SKM-1 (cell line): ENCODE results near the gene GAMT.

Source experiments
- DNase-seq: peaks from one replicate; lab custom pipeline; 2025; ENCODE audit not compliant: unreplicated experiment; lab: John Stamatoyannopoulos, UW

The GAMT gene

DNA sequence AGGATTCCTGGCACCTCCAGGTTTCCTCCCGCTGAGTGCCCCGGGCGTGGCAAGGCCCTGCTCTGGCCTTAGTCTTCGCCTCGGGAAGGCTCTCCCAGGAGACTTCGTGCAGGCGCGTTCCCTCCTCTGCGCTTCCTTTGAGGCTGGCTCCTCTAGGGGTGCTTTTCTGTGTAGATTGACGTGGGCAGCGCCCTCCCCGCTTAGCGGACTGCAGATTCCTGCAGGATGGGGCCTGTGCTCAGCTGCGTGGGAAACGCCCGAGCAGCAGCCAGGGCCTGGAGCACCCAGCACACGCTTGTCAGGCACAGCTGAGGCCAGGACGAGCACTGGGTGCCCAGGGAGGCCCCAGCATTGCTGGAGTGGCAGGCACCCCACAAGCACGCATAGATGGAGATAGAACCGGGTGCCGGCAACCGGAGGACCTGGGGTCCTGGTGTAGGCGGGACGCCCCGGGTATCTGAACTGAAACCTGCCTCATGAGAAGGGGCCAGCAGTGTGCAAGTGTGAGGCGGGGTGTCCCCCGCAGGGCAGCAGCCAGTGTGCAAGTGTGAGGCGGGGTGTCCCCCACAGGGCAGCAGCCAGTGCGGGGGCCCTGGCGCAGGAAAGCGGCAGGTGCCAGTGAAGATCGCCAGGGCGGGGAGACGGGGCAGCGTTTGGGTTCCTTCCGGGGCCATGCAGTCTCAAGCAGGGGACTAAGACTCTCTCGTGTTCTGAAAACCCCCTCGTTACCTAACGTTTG is 14.2 kb downstream of the GAMT start:
- no peak for DNase-seq

DNA sequence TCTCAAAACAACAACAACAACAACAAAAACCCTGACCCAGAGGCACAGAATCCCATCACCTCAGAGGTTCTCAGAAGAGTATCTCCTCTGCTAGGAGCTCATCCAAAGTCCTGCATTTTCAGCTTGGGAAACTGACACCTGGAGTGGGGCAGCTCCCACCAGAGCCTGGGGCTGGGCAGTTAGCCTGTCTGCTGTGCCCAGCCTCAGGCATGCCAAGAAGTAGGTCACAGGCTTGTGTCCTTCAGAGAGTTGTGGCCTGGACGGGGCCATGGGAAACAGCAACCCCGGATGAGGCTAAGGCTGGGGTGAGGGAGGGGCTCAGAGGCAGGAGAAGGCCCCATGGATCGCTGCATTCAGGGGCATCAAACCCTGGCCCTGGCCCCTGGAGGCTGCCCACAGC is 15.5 kb downstream of the GAMT start:
- no peak for DNase-seq

DNA sequence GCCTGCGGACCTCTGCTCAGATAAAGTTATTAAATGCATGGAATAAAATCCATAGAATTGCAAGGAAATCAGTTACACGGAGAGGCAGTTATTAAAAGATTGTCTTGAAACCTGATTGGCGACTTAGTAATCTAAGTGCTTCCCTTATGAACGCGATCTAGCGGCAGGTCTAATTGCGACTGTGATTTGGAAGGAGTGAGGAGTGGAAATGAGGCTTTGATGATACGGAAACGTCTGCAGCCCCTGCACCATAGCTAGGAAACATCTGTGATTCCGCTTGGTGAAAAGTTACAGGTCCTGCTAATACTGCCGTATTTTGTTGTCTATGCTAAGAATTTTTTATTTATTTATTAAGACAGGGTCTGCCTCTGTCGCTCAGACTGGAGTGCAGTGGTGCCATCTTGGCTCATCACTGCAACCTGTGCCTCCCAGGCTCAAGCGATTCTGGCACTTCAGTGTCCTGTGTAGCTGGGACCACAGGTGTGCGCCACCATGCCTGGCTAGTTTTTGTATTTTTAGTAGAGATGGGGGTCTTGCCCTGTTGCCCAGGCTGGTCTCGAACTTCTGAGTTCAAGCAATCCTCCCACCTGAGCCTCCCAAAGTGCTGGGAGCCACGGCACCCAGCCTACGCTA is 16.7 kb downstream of the GAMT start:
- no peak for DNase-seq

DNA sequence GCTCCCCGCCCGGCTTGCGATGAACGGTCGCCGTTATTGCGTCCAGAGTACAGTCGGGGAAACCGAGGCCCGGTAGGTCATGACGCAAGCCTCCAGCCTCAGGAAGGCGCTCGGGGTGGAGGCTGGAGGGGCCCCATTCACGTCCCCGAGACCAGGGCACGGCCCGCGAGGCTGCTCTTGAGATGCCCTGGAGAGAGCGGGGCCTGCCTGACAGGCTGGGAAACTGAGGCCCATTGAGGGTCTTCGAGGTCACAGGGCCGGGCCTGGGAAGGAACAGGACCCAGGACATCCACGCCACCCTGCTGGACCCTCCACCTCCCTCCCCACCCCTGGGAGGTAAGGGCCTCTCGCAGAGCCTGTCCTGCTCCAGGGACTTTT is 17.3 kb downstream of the GAMT start:
- DNase-seq: no peak

DNA sequence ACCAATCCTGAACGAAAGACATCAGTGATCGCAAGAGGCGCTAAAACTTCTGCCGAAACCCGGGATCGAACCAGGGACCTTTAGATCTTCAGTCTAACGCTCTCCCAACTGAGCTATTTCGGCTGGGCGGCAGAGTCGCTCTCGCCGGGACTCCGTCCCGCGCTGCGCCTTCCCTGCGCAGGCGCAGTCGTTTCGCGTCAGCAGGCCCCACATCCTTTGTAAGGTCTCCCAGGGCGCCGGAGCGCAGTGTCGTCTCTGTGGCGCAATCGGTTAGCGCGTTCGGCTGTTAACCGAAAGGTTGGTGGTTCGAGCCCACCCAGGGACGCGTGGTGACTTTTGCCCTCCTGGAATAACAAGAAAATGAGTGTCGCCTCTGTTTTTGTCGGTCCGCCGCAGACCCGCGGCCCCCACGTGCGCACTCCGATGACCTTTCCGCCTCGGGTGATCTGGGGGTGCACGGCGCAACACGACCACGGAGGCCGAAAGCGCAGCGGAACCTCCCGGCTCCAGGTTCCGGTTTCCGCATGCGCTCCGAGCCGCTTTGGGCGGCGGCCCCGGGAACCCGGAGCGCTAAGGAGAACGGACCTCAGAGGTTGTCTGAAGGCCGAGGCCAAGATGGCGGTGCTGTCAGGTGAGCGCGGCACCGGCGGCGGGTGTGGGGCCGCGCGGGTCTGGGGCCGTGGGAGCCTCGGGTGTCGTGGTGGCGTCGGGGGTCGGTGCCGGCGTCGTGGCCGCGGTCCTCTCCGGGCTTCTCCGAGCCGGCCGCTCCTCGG is 17.8 kb downstream of the GAMT start, which contains the start of gene NDUFS7:
Gene NDUFS7, plus strand, starts transcription at position 596 of the 773 bp plus-strand sequence. Its CDS starts 20 bp downstream, at position 616.
- DNase-seq: peak; percentile 83

DNA sequence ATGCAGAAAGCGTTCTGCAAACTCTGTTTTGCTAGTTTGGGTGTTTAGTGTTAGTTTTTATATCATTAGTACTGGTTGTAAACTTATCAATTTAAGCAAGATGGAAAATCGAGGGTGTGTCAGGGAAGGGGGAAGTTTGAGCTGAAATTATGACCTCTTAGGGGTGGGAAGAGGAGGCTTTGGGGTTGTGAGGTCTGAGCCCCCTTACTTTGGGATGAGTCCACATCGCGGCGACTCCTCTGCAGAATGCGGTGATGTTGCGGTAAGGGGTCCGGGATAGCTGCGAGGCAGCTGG is 18.4 kb downstream of the GAMT start:
- peak; percentile 67 for DNase-seq

DNA sequence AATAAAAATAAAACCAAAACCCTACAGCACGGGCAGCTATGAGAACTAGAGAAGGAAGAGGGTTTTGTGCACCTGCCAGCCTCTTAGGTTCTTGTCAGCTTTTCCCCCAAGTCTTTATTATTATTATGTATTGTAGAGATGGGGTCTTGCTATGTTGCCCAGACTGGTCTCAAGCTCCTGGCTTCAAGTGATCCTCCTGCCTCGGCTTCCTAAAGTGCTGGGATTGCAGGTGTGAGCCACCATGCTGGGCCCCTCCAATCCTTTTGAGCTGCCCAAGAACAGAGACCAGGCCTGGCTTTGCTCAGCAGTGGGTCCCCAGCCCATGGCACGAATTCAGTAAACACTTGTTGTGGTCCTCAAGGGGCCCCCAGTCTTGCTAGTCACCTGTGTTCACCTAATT is 19.1 kb downstream of the GAMT start:
- DNase-seq: no peak

DNA sequence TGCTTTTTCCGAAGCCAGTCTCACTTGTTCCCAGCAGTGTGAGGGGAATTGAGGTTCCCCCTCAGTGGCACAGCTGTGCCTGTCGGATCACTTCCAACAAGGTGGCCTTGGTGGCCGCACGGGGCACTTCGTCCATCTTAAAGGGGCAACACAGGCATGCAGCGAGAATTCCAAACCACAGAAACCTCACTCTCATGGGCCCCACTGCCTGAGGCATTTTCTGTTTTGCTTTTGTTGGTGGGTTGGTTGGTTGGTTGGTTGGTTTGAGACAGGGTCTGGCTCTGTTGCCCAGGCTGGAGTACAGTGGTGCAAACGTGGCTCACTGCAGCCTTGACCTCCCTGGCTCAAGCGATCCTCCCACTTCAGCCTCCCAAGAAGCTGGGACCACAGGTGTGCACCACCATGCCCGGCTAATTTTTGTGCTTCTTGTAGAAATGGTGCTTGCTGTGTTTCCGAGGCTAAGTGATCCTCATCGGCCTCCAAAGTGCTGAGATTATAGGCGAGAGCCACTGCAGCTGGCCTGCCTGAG is 21.3 kb downstream of the GAMT start:
- no peak for DNase-seq

DNA sequence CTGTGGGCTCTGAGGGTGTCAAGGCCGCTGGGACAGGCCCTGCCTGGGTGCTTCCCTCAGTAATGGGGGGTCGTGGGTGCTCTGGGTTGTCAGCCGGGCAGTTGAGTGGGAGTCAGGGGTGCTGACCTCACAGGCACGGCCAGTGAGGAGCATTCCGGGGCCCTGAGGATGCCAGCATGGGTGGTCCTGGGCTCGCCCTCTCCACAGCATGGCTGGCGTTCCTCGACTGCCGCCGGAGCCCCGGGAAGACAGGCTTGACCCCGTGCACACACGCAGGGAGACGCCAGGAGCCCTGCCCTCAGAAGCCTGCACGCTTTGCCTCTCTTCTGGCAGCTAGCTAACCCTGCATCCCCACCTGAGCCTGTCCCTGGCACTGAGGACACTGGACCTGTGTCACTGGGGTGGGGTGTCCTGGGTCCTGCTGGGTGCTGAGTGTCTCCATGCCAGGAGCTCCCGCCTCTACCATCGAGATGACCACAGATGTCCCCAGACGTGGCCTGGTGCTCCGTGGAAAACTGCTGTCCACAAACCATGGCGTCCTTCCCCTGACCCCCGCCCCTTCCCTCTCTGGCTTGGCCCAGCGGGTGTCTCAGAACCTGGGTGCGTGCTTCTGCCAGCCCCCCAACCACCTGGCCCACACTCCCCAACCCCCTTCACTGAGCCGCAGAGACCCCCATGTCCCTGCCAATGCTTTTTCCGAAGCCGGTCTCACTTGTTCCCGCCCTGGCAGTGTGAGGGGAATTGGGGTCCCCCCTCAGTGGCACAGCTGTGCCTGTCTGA is 22.0 kb downstream of the GAMT start:
- DNase-seq: no peak

DNA sequence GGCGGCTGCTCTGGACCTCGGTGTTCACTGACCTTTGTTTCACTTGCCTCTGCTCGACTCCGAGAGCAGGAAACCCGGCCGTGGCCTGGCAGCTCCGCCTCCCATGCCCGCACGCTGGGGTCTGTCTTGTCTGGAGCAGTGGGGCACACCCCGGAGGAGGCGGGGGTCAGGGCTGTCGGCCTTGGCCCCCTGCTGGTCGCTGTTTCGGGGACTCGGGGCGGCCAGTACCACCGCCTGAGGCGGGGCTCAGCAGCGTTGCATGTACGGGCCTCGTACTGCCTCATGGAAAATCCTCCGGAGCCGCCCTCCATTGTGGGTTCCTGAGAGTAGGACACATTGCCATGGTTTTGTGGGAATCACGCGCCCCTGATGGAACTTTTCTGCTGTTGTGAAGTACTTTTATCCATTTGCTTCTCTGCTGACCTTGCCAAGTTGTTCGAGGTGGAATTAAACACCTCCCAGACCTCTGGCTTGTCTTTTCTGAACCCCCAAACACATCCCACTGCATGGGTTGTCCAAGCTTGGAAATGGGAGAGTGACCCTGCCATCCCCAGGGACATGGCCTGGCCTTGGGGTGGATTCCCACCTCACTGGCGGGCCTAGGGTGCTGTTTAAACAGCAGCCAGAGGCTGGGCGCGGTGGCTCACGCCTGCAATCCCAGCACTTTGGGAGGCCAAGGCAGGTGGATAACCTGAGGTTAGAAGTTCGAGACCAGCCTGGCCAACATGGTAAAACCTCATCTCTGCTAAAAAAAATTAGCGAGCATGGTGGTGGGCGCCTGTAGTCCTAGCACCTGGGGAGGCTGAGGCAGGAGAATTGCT is 23.2 kb downstream of the GAMT start:
- no peak for DNase-seq

DNA sequence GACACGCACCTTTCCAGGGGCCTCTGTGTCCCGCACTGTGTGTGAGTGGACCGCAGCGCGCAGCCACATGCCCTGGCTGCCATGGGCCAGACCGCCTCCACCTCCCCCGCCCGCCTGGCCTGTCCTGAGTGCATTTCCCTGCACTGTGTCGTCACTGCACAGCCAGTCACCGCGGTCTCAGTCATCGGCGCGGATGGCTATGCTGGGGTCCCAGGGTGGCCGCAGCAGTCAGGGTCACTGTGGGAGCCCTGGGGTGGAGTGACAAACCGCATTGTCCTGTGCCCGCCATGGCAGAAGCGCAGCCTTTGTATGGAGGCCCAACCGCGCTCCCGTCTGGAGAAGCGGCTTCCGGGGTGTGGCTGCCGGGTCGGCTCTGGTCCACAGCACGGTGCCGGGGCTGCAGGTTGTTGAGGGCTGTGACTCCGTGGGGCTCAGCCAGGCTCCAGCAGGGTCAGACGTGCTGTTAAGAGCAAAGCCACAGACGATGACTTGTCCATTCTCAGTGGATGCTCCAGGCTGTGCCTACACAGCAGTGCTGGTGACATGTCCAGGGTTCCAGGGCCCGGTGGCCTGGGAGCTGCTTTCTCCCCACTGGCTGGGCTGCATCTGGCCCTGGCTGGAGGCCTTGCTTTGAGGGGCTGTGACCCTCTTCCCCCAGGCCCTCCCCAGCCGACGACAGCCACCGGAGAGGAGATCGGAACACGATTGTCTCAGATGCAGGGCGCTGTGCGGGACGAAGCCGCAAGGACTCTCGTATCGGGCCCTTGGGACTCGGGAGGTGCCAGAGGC is 24.0 kb downstream of the GAMT start:
- DNase-seq: no peak

DNA sequence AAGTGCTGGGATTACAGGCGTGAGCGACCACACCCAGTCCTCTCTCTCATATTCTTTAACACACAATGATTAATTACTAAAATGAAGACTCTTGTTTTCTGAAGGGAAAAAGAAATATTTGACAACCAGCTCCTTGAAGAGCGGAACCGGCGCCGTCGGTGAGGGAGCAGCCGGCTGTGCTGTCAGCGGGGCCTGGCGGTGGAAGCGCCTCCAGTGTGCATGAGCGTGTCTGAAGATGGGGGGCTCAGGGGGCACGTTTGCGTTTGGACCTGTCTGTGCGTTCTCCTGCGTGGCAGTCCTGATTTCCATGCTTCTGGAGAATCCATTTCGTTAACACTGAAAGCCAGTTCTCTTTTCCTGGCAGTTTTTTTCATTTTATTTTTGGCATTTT is 24.9 kb downstream of the GAMT start:
- no peak for DNase-seq

DNA sequence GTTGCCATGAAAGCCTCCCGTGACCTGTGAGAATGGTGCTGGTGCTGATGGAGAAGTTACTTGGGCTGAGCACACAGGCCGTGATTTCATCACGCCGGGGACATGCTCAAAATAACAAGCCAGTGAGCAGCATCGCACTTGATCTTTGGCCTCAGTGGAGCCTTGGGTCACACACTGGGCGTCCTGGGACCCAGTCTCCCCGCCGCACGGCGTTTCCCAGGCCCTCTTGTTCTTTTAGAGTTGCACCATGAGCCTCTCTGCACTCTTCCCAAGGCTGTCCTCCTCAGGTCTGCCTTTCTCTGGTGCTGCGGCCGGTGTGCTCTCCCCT is 27.1 kb downstream of the GAMT start:
- no peak for DNase-seq

DNA sequence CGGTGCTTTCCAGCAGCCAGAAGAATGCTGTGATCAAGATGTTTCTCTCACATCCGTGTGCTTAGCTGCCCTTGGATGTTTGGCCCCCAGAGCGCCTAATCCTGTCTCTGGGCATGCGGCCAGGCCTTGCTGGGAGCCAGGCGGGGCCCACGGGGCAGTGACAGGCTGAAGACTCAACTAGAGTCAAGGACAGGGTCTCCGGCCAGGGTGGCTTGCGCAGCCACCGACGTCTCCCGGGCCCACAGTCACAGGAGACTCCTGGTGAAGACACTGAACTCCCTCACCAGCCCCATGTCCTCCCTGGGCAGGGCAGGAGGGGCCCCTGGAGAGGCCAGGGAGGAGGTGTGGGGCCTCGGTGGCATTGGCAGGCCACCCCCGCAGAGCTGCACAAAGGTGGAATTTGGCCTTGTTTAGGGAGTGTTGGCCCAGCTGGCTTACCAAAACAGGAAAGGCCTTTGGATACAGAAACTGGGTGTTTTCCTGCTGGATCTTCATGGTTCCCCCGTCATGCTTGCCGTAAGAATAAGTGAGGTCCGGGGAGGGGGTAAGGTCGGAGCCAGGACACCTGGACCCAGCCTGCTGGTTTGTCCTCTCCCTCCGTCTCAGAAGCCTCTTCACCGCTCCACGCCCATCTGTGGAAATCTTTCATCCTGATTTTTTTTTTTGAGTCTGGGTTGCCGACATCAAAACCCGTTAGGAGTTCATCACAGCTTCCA is 27.6 kb downstream of the GAMT start:
- DNase-seq: no peak

DNA sequence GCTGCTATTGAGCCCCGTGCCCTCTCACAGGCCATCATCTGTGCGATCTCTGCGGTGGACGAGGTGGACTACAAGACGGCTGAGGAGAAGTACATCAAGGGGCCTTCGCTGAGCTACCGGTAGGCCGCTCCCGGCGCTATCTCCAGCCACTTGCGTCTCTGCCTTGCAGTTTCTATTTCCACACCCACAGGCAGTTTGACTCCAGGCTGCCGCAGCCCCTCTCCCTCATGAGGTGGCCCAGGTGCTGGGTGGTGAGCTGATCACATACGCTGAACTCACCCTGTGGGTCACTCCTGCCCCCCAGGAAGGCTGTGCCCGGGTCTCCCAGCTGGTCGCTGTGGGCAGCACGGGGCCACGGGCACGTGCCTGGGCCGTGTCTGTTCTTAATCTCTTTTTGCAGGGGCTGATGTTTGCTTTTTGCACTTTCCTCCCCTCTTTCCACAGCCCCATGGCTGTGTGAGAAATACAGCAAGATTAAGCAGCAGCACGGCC is 28.3 kb downstream of the GAMT start:
- DNase-seq: no peak

DNA sequence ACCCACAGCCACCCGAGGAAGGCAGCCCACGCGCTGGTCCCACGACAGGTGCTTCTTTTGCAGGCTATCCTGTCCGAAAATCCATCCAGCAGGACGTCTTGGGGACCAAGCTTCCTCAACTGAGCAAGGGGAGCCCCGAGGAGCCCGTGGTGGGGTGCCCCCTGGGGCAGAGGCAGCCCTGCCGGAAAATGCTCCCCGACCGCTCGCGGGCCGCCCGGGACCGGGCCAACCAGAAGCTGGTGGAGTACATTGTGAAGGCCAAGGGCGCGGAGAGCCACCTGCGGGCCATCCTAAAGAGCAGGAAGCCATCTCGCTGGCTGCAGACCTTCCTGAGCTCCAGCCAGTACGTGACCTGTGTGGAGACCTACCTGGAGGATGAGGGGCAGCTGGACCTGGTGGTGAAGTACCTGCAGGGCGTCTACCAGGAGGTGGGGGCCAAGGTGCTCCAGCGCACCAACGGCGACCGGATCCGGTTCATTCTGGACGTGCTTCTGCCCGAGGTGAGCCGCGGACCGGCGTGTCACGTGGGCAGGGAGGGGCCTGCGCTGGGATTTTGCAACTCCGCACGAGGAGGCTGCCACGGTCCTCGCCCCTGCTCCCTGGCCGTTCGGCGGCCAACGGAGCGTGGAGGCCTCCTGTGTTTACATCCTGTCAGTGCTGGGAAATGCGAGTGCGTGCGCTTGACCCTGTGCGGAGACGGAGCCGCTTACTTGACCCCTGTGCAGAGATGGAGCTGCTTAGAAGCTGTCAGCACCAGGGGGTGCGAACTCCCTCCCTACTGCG is 30.6 kb downstream of the GAMT start:
- DNase-seq: no peak

DNA sequence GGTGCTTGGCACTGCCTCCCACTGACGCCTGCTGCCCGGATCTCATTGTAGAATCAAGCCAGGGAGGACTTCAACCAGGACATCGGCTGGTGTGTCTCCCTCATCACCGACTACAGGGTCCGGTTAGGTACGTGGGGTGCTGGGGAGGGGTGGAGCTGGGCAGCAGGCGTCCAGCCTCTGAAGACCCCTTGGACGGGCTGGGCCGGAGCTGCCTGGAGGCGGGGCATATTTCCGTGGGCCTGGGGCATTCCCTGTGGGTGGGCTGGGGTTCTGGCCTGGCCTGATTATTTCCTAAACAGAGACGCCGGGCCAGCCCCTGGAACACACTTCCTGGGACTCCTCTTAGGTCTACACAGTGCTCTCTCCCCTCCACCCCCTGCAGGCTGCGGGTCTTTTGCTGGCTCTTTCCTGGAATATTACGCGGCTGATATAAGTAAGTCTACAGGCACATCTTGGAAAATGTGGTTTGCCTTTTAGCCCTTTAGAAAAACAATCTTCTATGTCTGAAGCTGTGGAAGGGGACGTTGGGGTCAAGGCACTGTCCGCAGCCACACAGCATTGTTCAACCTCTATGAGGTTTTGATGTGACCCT is 32.0 kb downstream of the GAMT start:
- no peak for DNase-seq
